DMS114 treated with DMSO at 0.1 percent for 48 hours (cell line): ENCODE results near the gene GPR42.

ENCODE experiments used
- DNase-seq: peaks from one replicate; lab custom pipeline; 2025; ENCODE audit not compliant: unreplicated experiment; lab: John Stamatoyannopoulos, UW

The GPR42 gene

GRCh38 chr19:35417713-35418534 lies 47.1 kb downstream of the GPR42 start:
- no peak for DNase-seq

- DNase-seq: no peak
These were observed 48.2 kb downstream of the GPR42 start for GRCh38 chr19:35419046-35419445.

- no peak for DNase-seq
These were observed 48.9 kb downstream of the GPR42 start for GRCh38 chr19:35419805-35420204.

- no peak for DNase-seq
These were observed 50.5 kb downstream of the GPR42 start for GRCh38 chr19:35421362-35421761.
